GM12892 (cell line): ENCODE measurements around the gene FGA.

Experiments
- POLR2A ChIP-seq: IDR thresholded peaks from 2 replicates; pipeline ENCODE4 v1.6.1; 2011; ENCODE audit warnings: low read depth, low read length, control low read depth
- POLR2AphosphoS5 ChIP-seq: IDR thresholded peaks from 2 replicates; pipeline ENCODE4 v1.6.1; 2011; ENCODE audit warnings: low read depth, low read length, control low read depth
- TAF1 ChIP-seq: IDR thresholded peaks from 2 replicates; pipeline ENCODE4 v1.6.1; 2011; ENCODE audit warnings: low read depth, mild to moderate bottlenecking, control low read depth, low read length, borderline replicate concordance

DNA sequence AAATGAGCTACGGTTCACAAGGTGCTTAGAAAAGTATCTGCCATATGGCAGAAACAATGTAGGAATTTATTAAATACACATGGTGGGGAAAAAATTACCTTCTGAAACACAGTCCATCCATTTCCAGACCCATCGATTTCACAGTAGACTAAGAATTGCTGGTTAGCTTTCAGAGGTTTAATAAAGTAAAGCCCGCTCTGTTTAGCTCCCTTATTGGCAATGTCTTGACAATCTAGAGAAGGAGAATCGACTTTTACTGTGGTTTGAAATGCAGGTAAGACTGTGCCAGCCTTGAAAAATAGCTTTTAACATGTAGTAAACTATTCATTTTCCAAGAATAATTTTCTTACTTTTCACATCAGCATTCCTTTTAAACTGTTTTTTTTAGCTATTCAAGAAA lies 19.0 kb upstream of the FGA start:
- TF ChIP-seq POLR2A: no peak
- no peak for TF ChIP-seq POLR2AphosphoS5
- TF ChIP-seq TAF1: no peak
